ENCODE data around the gene EDAR.

Gene EDAR

DNA sequence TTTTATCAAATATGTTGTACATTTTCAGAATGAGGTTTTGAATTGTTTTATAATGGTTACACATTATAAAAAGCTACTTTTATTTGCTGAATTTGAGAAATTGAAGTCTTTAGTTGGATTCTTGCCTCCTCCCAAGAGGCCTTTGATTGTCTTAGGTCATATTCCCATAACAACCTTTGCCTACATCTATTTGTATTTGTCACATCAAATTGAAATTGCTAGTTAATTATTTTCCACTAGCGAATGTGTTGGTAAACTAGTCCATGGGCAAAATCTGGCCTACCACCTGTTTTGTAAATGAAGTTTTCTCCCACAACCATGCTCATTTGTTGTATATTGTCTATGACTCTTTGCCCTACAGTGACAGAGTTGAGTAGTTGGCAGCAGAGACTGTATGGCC lies 142.0 kb downstream of the EDAR start:
- DNase-seq (ENCODE audit: low read depth in 1 of 2, low spot score in 1 of 2): no peak
- Histone ChIP-seq H3K27ac (replicated peaks) (no peak overlapping the region), H3K27me3 (ENCODE audit: insufficient read depth, poor library complexity, severe bottlenecking) (no peaks in the 10 kb centered on the region), H3K4me3 (replicated peaks; ENCODE audit: insufficient read depth, low read length) (no peak overlapping the region)
- TF ChIP-seq, protein P1, sequence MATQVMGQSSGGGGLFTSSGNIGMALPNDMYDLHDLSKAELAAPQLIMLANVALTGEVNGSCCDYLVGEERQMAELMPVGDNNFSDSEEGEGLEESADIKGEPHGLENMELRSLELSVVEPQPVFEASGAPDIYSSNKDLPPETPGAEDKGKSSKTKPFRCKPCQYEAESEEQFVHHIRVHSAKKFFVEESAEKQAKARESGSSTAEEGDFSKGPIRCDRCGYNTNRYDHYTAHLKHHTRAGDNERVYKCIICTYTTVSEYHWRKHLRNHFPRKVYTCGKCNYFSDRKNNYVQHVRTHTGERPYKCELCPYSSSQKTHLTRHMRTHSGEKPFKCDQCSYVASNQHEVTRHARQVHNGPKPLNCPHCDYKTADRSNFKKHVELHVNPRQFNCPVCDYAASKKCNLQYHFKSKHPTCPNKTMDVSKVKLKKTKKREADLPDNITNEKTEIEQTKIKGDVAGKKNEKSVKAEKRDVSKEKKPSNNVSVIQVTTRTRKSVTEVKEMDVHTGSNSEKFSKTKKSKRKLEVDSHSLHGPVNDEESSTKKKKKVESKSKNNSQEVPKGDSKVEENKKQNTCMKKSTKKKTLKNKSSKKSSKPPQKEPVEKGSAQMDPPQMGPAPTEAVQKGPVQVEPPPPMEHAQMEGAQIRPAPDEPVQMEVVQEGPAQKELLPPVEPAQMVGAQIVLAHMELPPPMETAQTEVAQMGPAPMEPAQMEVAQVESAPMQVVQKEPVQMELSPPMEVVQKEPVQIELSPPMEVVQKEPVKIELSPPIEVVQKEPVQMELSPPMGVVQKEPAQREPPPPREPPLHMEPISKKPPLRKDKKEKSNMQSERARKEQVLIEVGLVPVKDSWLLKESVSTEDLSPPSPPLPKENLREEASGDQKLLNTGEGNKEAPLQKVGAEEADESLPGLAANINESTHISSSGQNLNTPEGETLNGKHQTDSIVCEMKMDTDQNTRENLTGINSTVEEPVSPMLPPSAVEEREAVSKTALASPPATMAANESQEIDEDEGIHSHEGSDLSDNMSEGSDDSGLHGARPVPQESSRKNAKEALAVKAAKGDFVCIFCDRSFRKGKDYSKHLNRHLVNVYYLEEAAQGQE (IDR thresholded peaks at IDR 0.05; ENCODE audit: insufficient replicate concordance, low read depth): no peak
- TF ChIP-seq, protein P2, sequence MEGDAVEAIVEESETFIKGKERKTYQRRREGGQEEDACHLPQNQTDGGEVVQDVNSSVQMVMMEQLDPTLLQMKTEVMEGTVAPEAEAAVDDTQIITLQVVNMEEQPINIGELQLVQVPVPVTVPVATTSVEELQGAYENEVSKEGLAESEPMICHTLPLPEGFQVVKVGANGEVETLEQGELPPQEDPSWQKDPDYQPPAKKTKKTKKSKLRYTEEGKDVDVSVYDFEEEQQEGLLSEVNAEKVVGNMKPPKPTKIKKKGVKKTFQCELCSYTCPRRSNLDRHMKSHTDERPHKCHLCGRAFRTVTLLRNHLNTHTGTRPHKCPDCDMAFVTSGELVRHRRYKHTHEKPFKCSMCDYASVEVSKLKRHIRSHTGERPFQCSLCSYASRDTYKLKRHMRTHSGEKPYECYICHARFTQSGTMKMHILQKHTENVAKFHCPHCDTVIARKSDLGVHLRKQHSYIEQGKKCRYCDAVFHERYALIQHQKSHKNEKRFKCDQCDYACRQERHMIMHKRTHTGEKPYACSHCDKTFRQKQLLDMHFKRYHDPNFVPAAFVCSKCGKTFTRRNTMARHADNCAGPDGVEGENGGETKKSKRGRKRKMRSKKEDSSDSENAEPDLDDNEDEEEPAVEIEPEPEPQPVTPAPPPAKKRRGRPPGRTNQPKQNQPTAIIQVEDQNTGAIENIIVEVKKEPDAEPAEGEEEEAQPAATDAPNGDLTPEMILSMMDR (IDR thresholded peaks at IDR 0.05; ENCODE audit: insufficient read depth, low read length): no peak
- TF ChIP-seq POLR2AphosphoS5 (IDR thresholded peaks at IDR 0.05; ENCODE audit: low read depth) (no peak), SPI1 (IDR thresholded peaks at IDR 0.05; ENCODE audit: borderline replicate concordance, low read depth) (no peak), GABPA (IDR thresholded peaks at IDR 0.05; ENCODE audit: low read depth) (no peak)

DNA sequence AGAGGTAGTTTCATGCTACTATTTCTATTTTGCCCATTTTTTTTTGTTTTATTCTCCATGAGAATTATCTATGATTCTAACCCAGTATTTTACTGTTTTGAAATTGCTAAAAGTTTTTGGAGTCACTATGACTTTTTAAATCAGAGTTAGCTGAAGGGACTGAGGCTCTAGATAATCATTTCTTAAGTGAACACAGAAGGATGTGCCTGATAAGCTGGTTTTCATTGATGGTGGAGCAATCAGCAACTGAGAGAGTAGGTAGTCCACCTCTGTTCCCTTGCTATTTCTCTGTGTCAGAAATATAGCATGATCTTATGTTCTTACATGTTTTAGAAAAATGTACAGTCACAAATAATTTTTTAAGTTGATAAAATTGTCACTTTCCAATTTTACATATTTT lies 143.1 kb downstream of the EDAR start:
- Histone ChIP-seq H3K27me3 (ENCODE audit: insufficient read depth, poor library complexity, severe bottlenecking) (no peaks in the 10 kb centered on the region), H3K4me3 (replicated peaks; ENCODE audit: insufficient read depth, low read length) (no peak overlapping the region), H3K27ac (replicated peaks) (no peak overlapping the region)
- TF ChIP-seq POLR2AphosphoS5 (IDR thresholded peaks at IDR 0.05; ENCODE audit: low read depth) (no peak), SPI1 (IDR thresholded peaks at IDR 0.05; ENCODE audit: borderline replicate concordance, low read depth) (no peak), GABPA (IDR thresholded peaks at IDR 0.05; ENCODE audit: low read depth) (no peak)
- TF ChIP-seq, protein P1 (IDR thresholded peaks at IDR 0.05; ENCODE audit: insufficient replicate concordance, low read depth): no peak
- TF ChIP-seq, protein P2 (IDR thresholded peaks at IDR 0.05; ENCODE audit: insufficient read depth, low read length): no peak
- DNase-seq (ENCODE audit: low read depth in 1 of 2, low spot score in 1 of 2): no peak
